ENCODE results near the gene TEKT2.

The TEKT2 gene

GRCh38 chr1:36136535-36136934, 52.6 kb downstream of the TEKT2 start:
- FAIRE-seq (no peak), DNase-seq (ENCODE audit: insufficient read length, low spot score) (no peak)
- no peak for TF ChIP-seq CTCF (IDR thresholded peaks at IDR 0.05; ENCODE audit: insufficient read depth, missing control alignments)

- TF ChIP-seq CTCF (IDR thresholded peaks at IDR 0.05; ENCODE audit: insufficient read depth, missing control alignments): no peak
- FAIRE-seq (no peak), DNase-seq (ENCODE audit: insufficient read length, low spot score) (no peak)
Observed at GRCh38 chr1:36137226-36137625, 53.3 kb downstream of the TEKT2 start.

GRCh38 chr1:36137776-36138175, 53.9 kb downstream of the TEKT2 start:
- DNase-seq (ENCODE audit: insufficient read length, low spot score): no peak
- no peak for TF ChIP-seq CTCF (IDR thresholded peaks at IDR 0.05; ENCODE audit: insufficient read depth, missing control alignments)
- FAIRE-seq: no peak
